GM11168 (cell line): ENCODE measurements around the gene MT1B.
"Not testable (repeated sequence)": the region's sequence is repeated elsewhere in the genome, so short reads cannot be mapped to it uniquely, and the experiment has no call there.

Experiments used
- in situ Hi-C: fragments of 300-500 bp; cut with MboI; formaldehyde crosslinking; loops from one replicate; pipeline ENCODE4 v1.12.0; 2022; ENCODE audit warnings: low sequenced_read_pairs; ENCODE audit not compliant: unreplicated experiment

The MT1B gene

GRCh38 chr16:56665286-56666261, 13.9 kb downstream of the MT1B start:
- in situ Hi-C loops: not testable (repeated sequence)

- in situ Hi-C loops: no loop called here
Measured at GRCh38 chr16:56667581-56668571, 16.2 kb downstream of the MT1B start, which contains the start of gene MT1G. Gene MT1G (minus strand): TSS chr16:56668065. CDS start chr16:56667993, 72 bp downstream.

- in situ Hi-C loops: no loop called here
Measured at GRCh38 chr16:56669005-56669839, 17.5 kb downstream of the MT1B start, which contains the start of gene MT1H. Gene MT1H (plus strand): TSS chr16:56669814. CDS start chr16:56669885, 71 bp downstream.

GRCh38 chr16:56669840-56670619, 18.3 kb downstream of the MT1B start:
- in situ Hi-C loops: no loop called here

- in situ Hi-C loops: no loop called here
Measured at GRCh38 chr16:56670620-56670934, 18.9 kb downstream of the MT1B start.

GRCh38 chr16:56671691-56672090, 20.0 kb downstream of the MT1B start:
- in situ Hi-C loops: not testable (repeated sequence)

GRCh38 chr16:56672171-56672570, 20.5 kb downstream of the MT1B start:
- in situ Hi-C loops: not testable (repeated sequence)

- in situ Hi-C loops: no loop called here
Measured at GRCh38 chr16:56672761-56673536, 21.3 kb downstream of the MT1B start.

GRCh38 chr16:56673921-56674320, 22.2 kb downstream of the MT1B start:
- in situ Hi-C loops: no loop called here

GRCh38 chr16:56674570-56674969, 22.9 kb downstream of the MT1B start:
- in situ Hi-C loops: not testable (repeated sequence)

- in situ Hi-C loops: no loop called here
Measured at GRCh38 chr16:56675685-56676210, 24.1 kb downstream of the MT1B start.

GRCh38 chr16:56677474-56677873, 25.8 kb downstream of the MT1B start:
- in situ Hi-C loops: no loop called here

GRCh38 chr16:56679078-56679730, 27.5 kb downstream of the MT1B start:
- in situ Hi-C loops: no loop called here

- in situ Hi-C loops: no loop called here
Measured at GRCh38 chr16:56679818-56680217, 28.1 kb downstream of the MT1B start.

- in situ Hi-C loops: no loop called here
Measured at GRCh38 chr16:56681939-56682702, 30.4 kb downstream of the MT1B start, which contains the start of gene MT1X. Gene MT1X (plus strand): TSS chr16:56682470. CDS start chr16:56682541, 71 bp downstream.

- in situ Hi-C loops: no loop called here
Measured at GRCh38 chr16:56682703-56683397, 31.2 kb downstream of the MT1B start.
